Keratinocyte (primary cell): ENCODE results near the gene NID2. TPM values are rescaled to one million over a fixed set of nuclear protein-coding genes. Genes with fewer than 3 reads are reported as not detected.

ENCODE experiments used
- DNase-seq: peaks from one replicate; pipeline ENCODE4 v3.0.0-alpha.2; 2011; ENCODE audit warnings: low read depth, missing footprints, low spot score
- FAIRE-seq: peaks from 2 replicates; lab custom pipeline; 2011; peaks lifted over from hg19 to GRCh38; lab: Jason Lieb, UNC
- H2AFZ ChIP-seq: 2 replicates; pipeline ENCODE4 v1.6.0; 2012; ENCODE audit warnings: low read length, control low read depth, inconsistent platforms; ENCODE audit not compliant: control insufficient read depth
- H3K27ac ChIP-seq: 2 replicates; pipeline ENCODE4 v1.5.1; 2011; ENCODE audit warnings: low read length; ENCODE audit not compliant: control insufficient read depth, insufficient read depth
- H3K27me3 ChIP-seq: 3 replicates; pipeline ENCODE4 v1.6.0; 2011; ENCODE audit warnings: low read length; ENCODE audit not compliant: control insufficient read depth, insufficient read depth; ENCODE audit errors: extremely low read depth
- H3K36me3 ChIP-seq, 2 experiments: 2 replicates in 1 of 2; 3 replicates in 1 of 2; pipeline ENCODE4 v1.5.1; 2011; ENCODE audit warnings: low read length in 2 of 2, mild to moderate bottlenecking in 1 of 2; ENCODE audit not compliant: control insufficient read depth in 2 of 2, insufficient read depth in 2 of 2; ENCODE audit errors: extremely low read depth in 1 of 2
- H3K4me1 ChIP-seq: 3 replicates; pipeline ENCODE4 v1.5.1; 2011; ENCODE audit warnings: low read length; ENCODE audit not compliant: control insufficient read depth, insufficient read depth; ENCODE audit errors: extremely low read depth
- H3K4me2 ChIP-seq: 3 replicates; pipeline ENCODE4 v1.6.0; 2011; ENCODE audit warnings: low read depth, low read length; ENCODE audit not compliant: control insufficient read depth, insufficient read depth; ENCODE audit errors: extremely low read depth
- H3K4me3 ChIP-seq, 3 experiments: fragments of 200-600 bp in 1 of 3; sonication (generic) in 1 of 3; 2 replicates in 2 of 3; 3 replicates in 1 of 3; pipeline ENCODE4 v1.5.1; 2011 to 2016; ENCODE audit warnings: low read length in 3 of 3, mild to moderate bottlenecking in 3 of 3, control low read depth in 2 of 3, inconsistent platforms in 1 of 3, low read depth in 1 of 3, mixed read lengths in 1 of 3, mixed run types in 1 of 3, moderate library complexity in 1 of 3; ENCODE audit not compliant: control insufficient read depth in 2 of 3, insufficient read depth in 2 of 3; ENCODE audit errors: extremely low read depth in 1 of 3
- H3K79me2 ChIP-seq: 2 replicates; pipeline ENCODE4 v1.6.0; 2012; ENCODE audit warnings: low read length; ENCODE audit not compliant: control insufficient read depth, insufficient read depth
- H3K9ac ChIP-seq: 3 replicates; pipeline ENCODE4 v1.6.0; 2011; ENCODE audit warnings: low read length; ENCODE audit not compliant: control insufficient read depth, insufficient read depth; ENCODE audit errors: extremely low read depth
- H3K9me1 ChIP-seq: 3 replicates; pipeline ENCODE4 v1.6.0; 2011; ENCODE audit warnings: low read length; ENCODE audit not compliant: control insufficient read depth, insufficient read depth; ENCODE audit errors: extremely low read depth
- H3K9me3 ChIP-seq: 2 replicates; pipeline ENCODE4 v1.5.1; 2012; ENCODE audit warnings: low read depth, low read length; ENCODE audit not compliant: control insufficient read depth
- H4K20me1 ChIP-seq: 3 replicates; pipeline ENCODE4 v1.6.0; 2011; ENCODE audit warnings: low read length; ENCODE audit not compliant: control insufficient read depth, insufficient read depth; ENCODE audit errors: extremely low read depth
- CTCF ChIP-seq, 3 experiments: IDR thresholded peaks in 1 of 3; conservative IDR thresholded peaks in 1 of 3; optimal IDR thresholded peaks in 1 of 3; 2 replicates in 2 of 3; 3 replicates in 1 of 3; pipeline versions ENCODE3 to v1.5.1; 2011; ENCODE audit warnings: low read length in 3 of 3, mild to moderate bottlenecking in 3 of 3, moderate library complexity in 2 of 3, control low read depth in 1 of 3, inconsistent platforms in 1 of 3; ENCODE audit not compliant: insufficient read depth in 2 of 3; ENCODE audit errors: extremely low read depth in 1 of 3
- EZH2 ChIP-seq: IDR thresholded peaks from one replicate; pipeline ENCODE4 v1.6.1; 2012; ENCODE audit warnings: inconsistent platforms, mild to moderate bottlenecking, low read length, moderate library complexity
- dilution Hi-C: fragments of 300-500 bp; cut with MboI; formaldehyde crosslinking; loops from one replicate; pipeline ENCODE4 v1.7.0; 2020; ENCODE audit warnings: low sequenced_read_pairs; ENCODE audit not compliant: extremely low pct_ligation_motif_present
- polyA plus RNA-seq, 5 experiments: library from polyadenylated mRNA; depleted of rRNA in 3 of 5; stranded (reverse) in 3 of 5; stranded (forward) in 1 of 5; unstranded in 1 of 5; fragments of >200 nt; gene quantifications; 1 replicate in 1 of 5; 2 replicates in 3 of 5; 3 replicates in 1 of 5; pipeline versions ENCODE4 v1.2.1 to v1.2.3, GENCODE V29; 2011 to 2012; ENCODE audit warnings: missing spikeins in 2 of 5, low read depth in 1 of 5, low replicate concordance in 1 of 5

The NID2 gene
- polyA plus RNA-seq, 1 donor (not counting 4 experiments of a cell fraction or from before 2014, with no cell fraction given): 1.7 TPM

- no peaks in the 10 kb centered on the region for H3K79me2 ChIP-seq
- H3K4me1 ChIP-seq: no peaks in the 10 kb centered on the region
- H3K9me1 ChIP-seq: no peaks in the 10 kb centered on the region
- no peak overlapping the region for H3K4me2 ChIP-seq
- DNase-seq: no peak
- no peak overlapping the region for H2AFZ ChIP-seq
- FAIRE-seq: no peak
- dilution Hi-C loops: no loop called here
- no peaks in the 10 kb centered on the region for H4K20me1 ChIP-seq
- no peak overlapping the region for H3K4me3 ChIP-seq
- H3K27me3 ChIP-seq: peaks cover 5% of the 10 kb centered on the region
- no peaks in the 10 kb centered on the region for H3K9me3 ChIP-seq
- no peak overlapping the region for H3K9ac ChIP-seq
- TF ChIP-seq CTCF (optimal IDR thresholded peaks at IDR 0.05 in 1 of 3, IDR thresholded peaks at IDR 0.05 in 1 of 3, conservative IDR thresholded peaks at IDR 0.05 in 1 of 3; ENCODE audit: extremely low read depth in 1 of 3, insufficient read depth in 2 of 3, low read length in 3 of 3) (no peak), EZH2 (no peak)
- H3K36me3 ChIP-seq: peaks cover 0 to 2% of the 10 kb centered on the region in 2 experiments
- no peak overlapping the region for H3K27ac ChIP-seq
These were observed 14.2 kb downstream of the NID2 start for GRCh38 chr14:52054678-52055077.

- DNase-seq: no peak
- H3K9me1 ChIP-seq: no peaks in the 10 kb centered on the region
- no peaks in the 10 kb centered on the region for H3K4me1 ChIP-seq
- dilution Hi-C loops: no loop called here
- no peak overlapping the region for H3K4me2 ChIP-seq
- H2AFZ ChIP-seq: no peak overlapping the region
- no peaks in the 10 kb centered on the region for H3K27me3 ChIP-seq
- H3K4me3 ChIP-seq: no peak overlapping the region
- no peak overlapping the region for H3K27ac ChIP-seq
- no peaks in the 10 kb centered on the region for H4K20me1 ChIP-seq
- H3K9me3 ChIP-seq: no peaks in the 10 kb centered on the region
- FAIRE-seq: no peak
- no peaks in the 10 kb centered on the region for H3K79me2 ChIP-seq
- H3K9ac ChIP-seq: no peak overlapping the region
- peaks cover 0 to 2% of the 10 kb centered on the region in 2 experiments for H3K36me3 ChIP-seq
- TF ChIP-seq CTCF (optimal IDR thresholded peaks at IDR 0.05 in 1 of 3, IDR thresholded peaks at IDR 0.05 in 1 of 3, conservative IDR thresholded peaks at IDR 0.05 in 1 of 3; ENCODE audit: extremely low read depth in 1 of 3, insufficient read depth in 2 of 3, low read length in 3 of 3) (no peak), EZH2 (no peak)
These were observed 15.8 kb downstream of the NID2 start for GRCh38 chr14:52053044-52053443.
